Retina (tissue), 1 donor: Measurements from ENCODE around the gene TFRC.
"Not testable (repeated sequence)": the region's sequence is repeated elsewhere in the genome, so short reads cannot be mapped to it uniquely, and the experiment has no call there.

Source experiments
- DNase-seq: peaks from one replicate; pipeline ENCODE4 v3.0.0-alpha.2; 2016

Gene TFRC

GRCh38 chr3:196002721-196003120 is 79.2 kb downstream of the TFRC start:
- not testable (repeated sequence) for DNase-seq

- not testable (repeated sequence) for DNase-seq
Measured at GRCh38 chr3:196001240-196001639, 80.7 kb downstream of the TFRC start.

GRCh38 chr3:196000360-196000950 is 81.4 kb downstream of the TFRC start:
- DNase-seq = not testable (repeated sequence)

GRCh38 chr3:195999896-196000295 is 82.0 kb downstream of the TFRC start:
- DNase-seq = no peak
